Measurements from ENCODE around the gene ELAVL1.
"Not testable (repeated sequence)": the region's sequence is repeated elsewhere in the genome, so short reads cannot be mapped to it uniquely, and the experiment has no call there.

The ELAVL1 gene

DNA sequence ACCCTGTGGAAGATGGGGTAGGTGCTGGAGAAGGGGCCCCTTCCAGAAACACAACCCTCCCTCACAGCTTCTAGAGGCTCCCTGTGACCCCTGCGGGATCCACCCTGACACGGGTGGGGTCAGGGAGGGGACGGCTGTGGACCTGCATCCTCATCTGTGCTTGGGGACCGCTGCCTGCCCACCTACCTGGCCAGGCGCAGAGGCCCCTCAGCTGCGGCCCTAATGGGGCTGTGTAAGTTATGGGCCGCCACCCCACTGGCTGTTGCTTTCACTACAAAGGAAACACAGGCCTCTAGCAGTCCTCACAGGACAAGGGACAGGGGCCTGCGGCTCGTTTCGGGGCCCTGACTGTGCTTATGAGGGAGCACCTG, 72.5 kb downstream of the ELAVL1 start:
- DNase-seq: no peak

GRCh38 chr19:7932276-7932929, 73.0 kb downstream of the ELAVL1 start:
- no peak for DNase-seq

DNA sequence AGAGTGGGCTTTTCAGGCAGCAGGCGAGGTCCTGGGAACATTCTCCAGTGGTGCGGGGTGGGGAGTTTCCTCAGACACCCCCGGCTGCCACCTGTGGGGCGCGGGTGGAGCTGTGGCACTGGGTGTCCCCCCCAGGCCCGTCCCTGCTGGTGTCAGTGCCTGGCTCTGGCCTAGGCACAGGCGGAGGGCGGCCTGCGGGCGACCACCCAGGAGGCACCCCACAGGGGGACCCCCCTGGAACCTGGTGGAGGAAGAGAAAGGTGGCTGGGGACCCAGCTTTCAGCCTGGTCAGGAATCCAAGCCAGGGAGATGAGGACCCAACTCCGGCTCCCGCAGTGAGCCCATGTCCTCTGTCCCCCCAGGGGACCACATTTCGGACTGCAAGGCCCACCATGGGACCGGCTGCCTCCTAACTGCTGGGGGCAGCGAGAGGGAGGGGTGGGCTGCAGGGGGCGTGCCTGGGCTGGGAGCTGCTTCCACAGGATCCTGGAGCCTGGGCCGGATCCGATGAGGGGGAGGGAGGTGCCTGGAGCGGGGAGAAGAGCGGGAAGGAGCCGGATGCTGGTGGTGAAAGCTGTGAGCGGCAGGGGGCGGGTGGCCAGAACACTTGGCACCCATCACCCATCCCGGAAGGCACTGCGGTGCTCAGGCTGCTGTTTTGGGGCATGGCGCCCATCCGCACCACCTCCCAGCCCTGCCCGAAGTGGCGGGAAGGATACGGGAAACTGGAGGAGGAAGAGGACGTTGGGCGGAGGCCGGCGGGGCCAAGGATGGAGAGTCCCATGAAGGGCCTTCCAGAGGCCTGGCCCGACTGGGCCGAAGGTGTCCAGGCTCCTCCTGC, 74.0 kb downstream of the ELAVL1 start:
- no peak for DNase-seq

DNA sequence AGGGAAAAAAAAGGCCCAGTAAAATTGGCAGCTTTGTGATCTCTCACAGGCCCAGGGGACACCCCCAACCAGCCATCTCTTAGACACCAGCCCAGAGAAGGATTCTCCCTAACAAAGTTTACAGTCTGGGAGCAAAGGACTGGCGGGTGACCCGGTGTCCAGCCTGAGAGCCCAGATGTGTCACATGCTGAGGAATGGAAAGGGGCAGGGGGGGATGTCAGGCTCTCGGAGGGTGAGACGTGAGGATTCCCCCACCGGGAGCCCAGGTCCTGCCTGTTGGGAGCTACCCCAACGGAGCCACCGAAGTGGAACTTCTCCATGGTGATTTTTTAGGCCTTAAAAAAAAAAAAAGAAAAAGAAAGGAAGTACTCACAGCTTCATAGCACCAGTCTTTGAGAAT, 74.7 kb downstream of the ELAVL1 start:
- DNase-seq: no peak

- not testable (repeated sequence) for DNase-seq
These were observed 75.4 kb downstream of the ELAVL1 start for GRCh38 chr19:7930030-7930429.

DNA sequence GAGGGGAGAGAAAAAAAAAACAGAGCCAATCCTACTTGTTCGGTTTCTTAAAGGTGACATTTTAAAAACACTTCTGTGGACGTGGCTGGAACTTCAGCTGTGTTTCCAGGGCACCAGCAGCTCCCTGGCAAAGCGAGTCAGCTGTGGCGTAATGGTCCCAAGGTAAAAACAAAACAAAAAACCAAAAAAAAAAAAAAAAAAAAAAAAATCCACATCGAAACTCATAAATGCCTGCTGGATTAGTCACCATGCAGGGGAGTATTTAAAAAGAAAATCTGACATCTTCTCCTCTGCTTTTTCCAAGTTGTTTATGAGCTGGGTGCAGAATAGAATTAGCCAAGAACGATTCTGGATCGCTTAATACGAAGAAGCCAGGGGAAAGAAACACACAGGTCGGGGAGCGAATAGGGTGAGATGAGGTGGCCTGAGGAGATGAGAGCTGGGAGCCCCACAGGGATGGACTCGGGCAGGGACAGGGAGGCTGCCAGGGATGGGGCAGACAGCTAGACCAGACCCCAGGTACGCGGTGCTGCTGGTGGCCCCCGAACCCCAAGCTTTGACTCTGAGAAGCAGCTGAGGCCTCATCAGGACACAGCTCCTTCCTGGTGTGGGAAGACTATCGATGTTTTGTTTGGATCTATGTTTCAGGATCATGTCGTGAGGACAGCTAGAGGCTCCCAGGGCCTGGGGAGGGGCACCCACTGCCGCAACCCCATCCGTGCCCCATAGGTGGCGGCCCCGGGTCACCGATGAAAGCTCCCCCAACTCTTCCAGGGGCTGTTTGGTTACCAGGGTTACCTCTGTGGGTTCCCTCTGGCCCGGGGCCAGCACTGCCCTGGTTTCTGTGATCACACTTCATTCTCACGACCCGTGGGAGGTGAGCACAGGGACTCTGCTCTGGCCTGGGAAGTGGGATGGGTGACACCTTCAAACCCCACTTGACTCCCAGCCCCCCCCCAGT, 76.4 kb downstream of the ELAVL1 start:
- DNase-seq: peak; percentile 81

DNA sequence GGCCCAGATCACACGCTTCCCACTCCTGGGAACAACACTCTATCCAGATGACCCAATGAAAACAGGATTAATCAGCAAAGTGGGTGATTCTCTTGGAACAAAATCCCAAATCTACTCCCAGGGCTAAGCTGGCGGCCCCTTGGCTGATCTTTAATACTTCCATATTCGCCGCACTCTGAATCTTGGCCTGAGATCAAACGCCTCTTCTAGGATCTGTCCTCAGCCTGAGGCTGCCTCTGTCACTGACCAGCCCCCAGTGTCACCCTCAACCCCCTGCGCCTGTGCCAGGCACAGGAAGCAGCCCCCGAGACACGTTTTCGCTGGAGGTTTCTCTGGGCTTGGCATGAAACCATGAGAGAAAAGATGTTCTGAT, 77.1 kb downstream of the ELAVL1 start:
- DNase-seq: no peak

- DNase-seq: no peak
These were observed 77.7 kb downstream of the ELAVL1 start for GRCh38 chr19:7927605-7928333.

GRCh38 chr19:7926727-7927604, 78.5 kb downstream of the ELAVL1 start:
- DNase-seq: no peak

- peak; percentile 91 for DNase-seq
These were observed 79.3 kb downstream of the ELAVL1 start, which contains the start of gene CTXN1 for GRCh38 chr19:7926021-7926726. Gene CTXN1, minus strand, starts transcription at chr19:7926135. Its CDS starts 597 bp downstream, at chr19:7925538.

DNA sequence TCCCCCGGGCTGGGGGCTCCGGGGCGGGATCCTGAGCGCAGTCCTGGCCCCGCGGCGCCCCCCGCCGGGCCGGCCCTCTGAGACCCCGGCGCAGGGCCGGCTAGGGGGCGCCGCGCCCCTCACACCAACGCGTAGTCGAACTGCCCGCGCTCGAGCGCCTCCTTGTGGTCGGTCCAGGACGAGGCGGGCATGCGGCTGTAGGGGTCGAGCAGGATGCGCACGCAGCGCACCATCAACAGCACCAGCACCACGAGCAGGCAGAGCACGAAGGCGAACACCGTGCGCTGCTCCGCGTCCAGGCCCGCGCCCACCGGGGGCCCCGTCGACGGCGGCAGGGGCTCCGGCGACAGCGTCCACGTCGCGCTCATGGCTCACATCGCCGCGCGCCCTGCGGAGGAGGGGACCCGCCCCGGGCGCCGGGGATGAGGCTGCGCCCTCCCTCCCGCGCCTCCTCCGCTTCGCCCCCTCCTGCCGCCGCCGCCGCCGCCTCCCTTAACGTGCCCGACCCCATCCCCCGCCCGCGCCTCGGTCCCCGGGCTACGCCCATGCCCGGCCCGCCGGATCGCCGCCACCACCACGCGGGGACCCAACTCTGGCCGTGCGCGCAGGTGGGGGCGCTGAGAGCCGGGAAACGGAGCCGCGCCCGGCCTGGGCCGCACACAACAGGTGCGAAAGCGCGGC, 80.1 kb downstream of the ELAVL1 start:
- DNase-seq: peak; percentile 90

DNA sequence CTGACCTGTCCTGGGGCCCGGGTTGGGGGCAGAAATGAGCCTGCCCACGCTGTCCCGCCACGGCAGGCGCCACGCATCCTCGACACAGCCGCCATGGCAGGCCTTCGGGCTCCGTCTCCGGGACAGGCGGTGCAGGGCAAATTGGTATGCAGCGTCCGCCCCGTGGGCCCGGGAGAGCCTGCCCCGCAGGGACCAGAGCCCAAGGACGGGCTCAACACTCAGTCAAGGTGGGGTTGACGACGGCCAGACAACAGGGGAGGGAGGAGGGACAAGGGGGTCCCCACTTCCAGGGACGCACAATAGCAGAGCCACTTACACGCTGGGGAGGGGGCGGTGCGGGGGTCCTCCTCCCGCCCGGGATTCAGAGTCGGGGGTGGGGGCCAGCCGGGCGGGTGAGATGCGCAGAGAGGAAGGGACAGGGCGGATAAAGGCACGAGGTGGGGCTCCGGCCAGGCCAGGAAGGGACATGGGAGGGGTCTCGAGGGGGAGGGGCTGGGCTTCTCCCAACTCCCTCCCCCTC, 80.7 kb downstream of the ELAVL1 start:
- DNase-seq: no peak

- DNase-seq: no peak
These were observed 81.2 kb downstream of the ELAVL1 start for GRCh38 chr19:7924241-7924640.

DNA sequence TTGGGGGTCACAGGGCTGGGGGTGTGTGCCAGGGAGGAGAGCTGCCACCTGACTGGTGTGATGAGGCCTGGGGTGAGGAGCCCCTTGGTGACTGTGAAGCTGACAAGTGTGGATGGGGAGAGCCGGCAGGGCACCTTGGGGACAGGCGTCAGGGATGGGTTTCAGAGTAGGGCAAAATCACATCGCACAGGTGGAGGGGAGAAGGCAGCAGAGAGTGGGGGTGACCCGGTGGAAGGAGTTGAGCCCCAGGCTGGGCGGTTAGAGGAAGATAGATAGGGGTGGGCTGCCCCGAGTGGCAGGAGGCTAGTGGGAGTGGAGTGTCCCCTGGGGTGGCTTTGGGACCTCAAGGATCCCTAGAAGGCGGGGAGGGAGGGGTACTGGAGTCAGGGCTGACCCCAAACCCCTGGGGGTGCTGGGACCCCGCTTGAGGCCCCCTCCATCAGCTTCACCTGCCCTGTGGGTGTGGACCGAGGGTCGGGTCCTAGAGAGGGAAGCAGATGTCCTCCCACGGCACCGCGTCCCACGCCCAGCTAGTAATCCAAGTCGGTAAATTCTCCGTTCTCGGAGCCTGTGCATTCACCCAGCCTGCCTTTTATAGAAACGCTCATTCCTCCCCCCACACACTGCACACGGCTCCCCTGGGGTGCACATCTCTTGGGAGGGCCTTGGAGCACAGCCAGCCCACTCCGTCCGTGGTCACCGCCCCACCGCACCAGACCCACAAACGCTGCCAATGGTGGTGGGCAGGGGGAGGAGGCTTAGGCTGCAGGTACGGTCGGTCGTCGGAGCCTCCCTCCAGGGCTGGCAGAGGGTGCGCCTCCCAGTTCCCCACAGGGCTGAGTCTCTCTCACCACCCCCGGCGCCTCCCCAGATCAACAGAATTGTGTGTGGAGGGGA, 81.9 kb downstream of the ELAVL1 start:
- no peak for DNase-seq

DNA sequence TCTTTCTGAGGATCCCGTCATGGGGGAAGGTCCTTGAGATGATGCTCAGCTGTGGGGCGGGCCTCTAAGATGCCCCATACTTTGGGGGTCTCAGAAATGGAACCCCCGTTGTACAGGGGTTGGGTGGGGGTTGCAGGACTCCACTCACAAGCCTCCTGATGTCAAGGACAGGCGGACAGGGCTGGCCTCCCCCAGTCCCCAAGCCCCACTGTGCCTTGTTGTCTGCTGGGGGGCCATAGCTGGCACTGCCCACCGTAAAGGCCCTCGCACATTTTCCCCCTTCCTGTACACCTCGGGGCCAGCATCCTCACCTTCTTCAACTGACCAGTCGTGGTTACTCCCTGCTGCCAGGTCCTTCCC, 82.6 kb downstream of the ELAVL1 start:
- DNase-seq: no peak

DNA sequence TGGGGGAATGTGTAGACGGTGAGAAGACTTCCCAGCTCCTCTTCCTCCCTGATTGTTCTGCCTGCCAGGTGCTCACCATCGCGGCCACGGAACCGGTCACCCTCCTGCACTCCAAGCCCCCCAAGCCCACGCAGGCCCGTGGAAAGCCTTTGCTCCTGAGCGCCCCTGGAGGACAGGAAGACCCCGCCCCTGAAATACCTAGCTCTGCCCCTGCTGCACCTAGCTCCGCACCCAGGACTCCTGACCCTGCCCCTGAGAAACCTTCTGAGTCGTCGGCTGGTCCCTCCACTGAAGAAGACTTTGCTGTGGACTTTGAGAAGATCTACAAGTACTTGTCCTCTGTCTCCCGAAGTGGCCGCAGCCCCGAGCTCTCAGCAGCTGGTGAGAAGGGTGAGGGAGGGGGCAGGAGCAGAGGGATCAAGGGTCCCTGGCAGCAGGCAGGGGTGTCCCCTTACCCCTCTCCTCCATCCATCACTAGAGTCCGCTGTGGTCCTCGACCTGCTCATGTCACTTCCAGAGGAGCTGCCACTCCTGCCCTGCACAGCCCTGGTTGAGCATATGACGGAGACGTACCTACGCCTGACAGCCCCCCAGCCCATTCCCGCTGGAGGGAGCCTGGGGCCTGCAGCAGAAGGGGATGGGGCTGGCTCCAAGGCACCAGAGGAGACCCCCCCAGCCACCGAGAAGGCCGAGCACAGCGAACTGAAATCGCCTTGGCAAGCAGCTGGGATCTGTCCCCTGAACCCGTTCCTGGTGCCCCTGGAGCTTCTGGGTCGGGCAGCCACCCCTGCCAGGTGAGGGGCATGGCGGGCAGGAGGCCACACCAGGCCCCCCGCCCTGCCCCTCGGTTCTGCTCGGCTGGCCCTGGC, 83.2 kb downstream of the ELAVL1 start:
- no peak for DNase-seq

- no peak for DNase-seq
These were observed 84.0 kb downstream of the ELAVL1 start for GRCh38 chr19:7921302-7921966.
